Panc1 (cell line): Measurements from ENCODE around the gene MMP24OS. TPM values are rescaled to one million over a fixed set of nuclear protein-coding genes. Genes with fewer than 3 reads are reported as not detected.

Source experiments
- ATAC-seq: fragments of 200-7000 bp; cut with Tn5 transposase; 2 replicates; pipeline ENCODE4 v1.9.1; 2020; ENCODE audit warnings: mild to moderate bottlenecking, moderate library complexity
- BruUV-seq: library from RNA; stranded (reverse); fragments of 400-500 nt; replicated peaks from 2 replicates; lab custom pipeline; 2021; lab: Mats Ljungman, UMichigan
- CTCF ChIA-PET: fragments of 300-600 bp; sonication (Branson Sonifier 250); formaldehyde crosslinking; loops from one replicate; lab custom pipeline; 2022; ENCODE audit warnings: antibody characterized with exemption; lab: Charles Lee
- POLR2A ChIA-PET: fragments of 300-600 bp; sonication (Branson Sonifier 250); formaldehyde crosslinking; loops from one replicate; lab custom pipeline; 2022; ENCODE audit warnings: antibody characterized with exemption; lab: Charles Lee
- DNase-seq: peaks from one replicate; pipeline ENCODE4 v3.0.0-alpha.2; 2010; ENCODE audit warnings: low read depth, low spot score
- H3K27ac ChIP-seq: 2 replicates; pipeline ENCODE4 v1.5.1; 2011; ENCODE audit warnings: mild to moderate bottlenecking, low read length, inconsistent platforms
- H3K27me3 ChIP-seq: fragments of 200-500 bp; sonication (Bioruptor generic); 2 replicates; pipeline ENCODE4 v1.6.0; 2014; ENCODE audit warnings: low read length, inconsistent platforms; ENCODE audit not compliant: control insufficient read depth, insufficient read depth
- H3K36me3 ChIP-seq: fragments of 200-500 bp; sonication (Bioruptor generic); 2 replicates; pipeline ENCODE4 v1.5.1; 2014; ENCODE audit warnings: inconsistent platforms, mild to moderate bottlenecking, low read length, moderate library complexity; ENCODE audit not compliant: control insufficient read depth, insufficient read depth
- H3K4me1 ChIP-seq: 2 replicates; pipeline ENCODE4 v1.5.1; 2011; ENCODE audit warnings: inconsistent platforms, mild to moderate bottlenecking, low read length, moderate library complexity; ENCODE audit not compliant: control insufficient read depth, insufficient read depth
- H3K4me3 ChIP-seq, 2 experiments: 2 replicates each; pipeline ENCODE4 v1.5.1; 2011 to 2012; ENCODE audit warnings: low read depth in 2 of 2, low read length in 2 of 2, mild to moderate bottlenecking in 2 of 2, inconsistent platforms in 1 of 2, moderate library complexity in 1 of 2
- H3K9me3 ChIP-seq: fragments of 200-500 bp; sonication (Bioruptor generic); 2 replicates; pipeline ENCODE4 v1.5.1; 2014; ENCODE audit warnings: low read depth, mild to moderate bottlenecking, inconsistent platforms, low read length, moderate library complexity; ENCODE audit not compliant: control insufficient read depth, insufficient read depth
- CTCF ChIP-seq: fragments of 450-650 bp; IDR thresholded peaks from 2 replicates; pipeline ENCODE4 v1.5.1; 2017; ENCODE audit warnings: mild to moderate bottlenecking
- POLR2AphosphoS5 ChIP-seq: IDR thresholded peaks from 2 replicates; pipeline ENCODE4 v1.6.1; 2012; ENCODE audit warnings: mild to moderate bottlenecking, low read depth, low read length, moderate library complexity
- REST ChIP-seq, 2 experiments: IDR thresholded peaks; 2 replicates each; pipeline ENCODE4 v1.6.1; 2011 to 2012; ENCODE audit warnings: low read depth in 2 of 2, control low read depth in 1 of 2, low read length in 1 of 2, mild to moderate bottlenecking in 1 of 2, moderate library complexity in 1 of 2; ENCODE audit not compliant: insufficient read depth in 1 of 2
- SIN3A ChIP-seq: IDR thresholded peaks from 2 replicates; pipeline ENCODE4 v1.6.1; 2012; ENCODE audit warnings: low read depth, mild to moderate bottlenecking, low read length, moderate library complexity, borderline replicate concordance; ENCODE audit not compliant: insufficient read depth
- TCF7L2 ChIP-seq: IDR thresholded peaks from 2 replicates; pipeline ENCODE4 v1.6.1; 2011; ENCODE audit warnings: mild to moderate bottlenecking, low read depth, low read length, inconsistent platforms
- in situ Hi-C: cut with HindIII; loops from 2 replicates; pipeline ENCODE4 v1.10.0; 2016; ENCODE audit warnings: low sequenced_read_pairs, low pct_unique_long_range_greater_than_20kb
- intact Hi-C: fragments of 100-400 bp; cut with micrococcal nuclease; formaldehyde crosslinking; loops from one replicate; pipeline ENCODE4 v1.10.0; 2022; ENCODE audit not compliant: unreplicated experiment
- total RNA-seq: library from RNA; stranded (reverse); gene quantifications from one replicate; pipeline ENCODE4 v1.2.1, GENCODE V29; 2021; ENCODE audit not compliant: unreplicated experiment

MMP24OS gene
- total RNA-seq, 1 experiment from 2014 or later: 83.8 TPM

- TF ChIP-seq POLR2AphosphoS5 (no peak), TCF7L2 (no peak), REST (IDR thresholded peaks at IDR 0.05; ENCODE audit: insufficient read depth in 1 of 2, low read depth in 2 of 2, low read length in 1 of 2) (no peak), CTCF (no peak), SIN3A (no peak)
- no peak for ATAC-seq
- no peak for DNase-seq
- Histone ChIP-seq H3K27ac (peak overlapping the region; percentile 95), H3K9me3 (no peaks in the 10 kb centered on the region), H3K4me1 (peaks cover 39% of the 10 kb centered on the region), H3K27me3 (no peaks in the 10 kb centered on the region), H3K4me3 (0 out of 4 replicates have a peak overlapping the region, but pooled peaks of 1 of the 2 experiments have one; percentile 4), H3K36me3 (peaks cover 22% of the 10 kb centered on the region)
- ChIA-PET CTCF (no interaction called here), POLR2A (no interaction called here)
- in situ Hi-C loops: no loop called here
- intact Hi-C loops: no loop called here
- no TSS peak for BruUV-seq
Measured at GRCh38 chr20:35279533-35280174, 1.7 kb upstream of the MMP24OS start.

- intact Hi-C loops: no loop called here
- no peaks in the 10 kb centered on the region for H3K9me3 ChIP-seq
- POLR2A ChIA-PET: no interaction called here
Measured at GRCh38 chr20:35279040-35279439, 1.1 kb upstream of the MMP24OS start.

More at GRCh38 chr20:35279040-35279439, 1.1 kb upstream of the MMP24OS start:
- no peaks in the 10 kb centered on the region for H3K27me3 ChIP-seq
- H3K4me1 ChIP-seq: peaks cover 39% of the 10 kb centered on the region
- H3K36me3 ChIP-seq: peaks cover 22% of the 10 kb centered on the region
- CTCF ChIA-PET: no interaction called here
- ATAC-seq (no peak), DNase-seq (no peak)
- no TSS peak for BruUV-seq
- in situ Hi-C loops: no loop called here
- H3K4me3 ChIP-seq: no peak overlapping the region; a peak in 1 of 4 replicates
- TF ChIP-seq REST (IDR thresholded peaks at IDR 0.05; ENCODE audit: insufficient read depth in 1 of 2, low read depth in 2 of 2, low read length in 1 of 2) (no peak), CTCF (no peak), SIN3A (no peak), POLR2AphosphoS5 (no peak), TCF7L2 (no peak)
- peak overlapping the region; percentile 95 for H3K27ac ChIP-seq
